HepG2 (cell line): ENCODE measurements around the gene SELENOW. TPM values are rescaled to one million over a fixed set of nuclear protein-coding genes. Genes with fewer than 3 reads are reported as not detected.

Source experiments
- CC2D1A ChIP-seq: sonication (generic); formaldehyde crosslinking; IDR thresholded peaks from 2 replicates; pipeline ENCODE4 v1.8.1; 2023; ENCODE audit warnings: mild to moderate bottlenecking, missing genetic modification reagents
- FOXO4 ChIP-seq: sonication (generic); formaldehyde crosslinking; conservative IDR thresholded peaks from 2 replicates; pipeline ENCODE4 v1.8.1; 2023; ENCODE audit warnings: missing genetic modification reagents
- IRF9 ChIP-seq: sonication (generic); formaldehyde crosslinking; IDR thresholded peaks from 2 replicates; pipeline ENCODE4 v1.8.0; 2022; ENCODE audit warnings: missing genetic modification reagents, mild to moderate bottlenecking, borderline replicate concordance
- KLF13 ChIP-seq: sonication (generic); formaldehyde crosslinking; IDR thresholded peaks from 2 replicates; pipeline ENCODE4 v1.4.0; 2020; ENCODE audit warnings: mild to moderate bottlenecking, missing genetic modification reagents
- MXD4 ChIP-seq: IDR thresholded peaks from 2 replicates; pipeline ENCODE4 v1.6.1; 2016; ENCODE audit warnings: mild to moderate bottlenecking, missing biosample characterization, missing genetic modification reagents
- NFE2 ChIP-seq: sonication (generic); formaldehyde crosslinking; IDR thresholded peaks from 2 replicates; pipeline ENCODE4 v1.4.0; 2020; ENCODE audit warnings: missing genetic modification reagents
- RFX1 ChIP-seq: fragments of 450-650 bp; IDR thresholded peaks from 2 replicates; pipeline ENCODE4 v1.6.1; 2017
- RNF219 ChIP-seq: sonication (generic); formaldehyde crosslinking; IDR thresholded peaks from 2 replicates; pipeline ENCODE4 v1.5.0; 2020; ENCODE audit warnings: mild to moderate bottlenecking, missing genetic modification reagents
- SMAD9 ChIP-seq: sonication (generic); formaldehyde crosslinking; IDR thresholded peaks from 2 replicates; pipeline ENCODE4 v1.5.1; 2020; ENCODE audit warnings: mild to moderate bottlenecking, missing genetic modification reagents
- SMARCC2 ChIP-seq: fragments of 450-650 bp; IDR thresholded peaks from 2 replicates; pipeline ENCODE4 v1.6.1; 2017; ENCODE audit warnings: antibody characterized with exemption, mild to moderate bottlenecking
- SNAPC5 ChIP-seq: sonication (generic); formaldehyde crosslinking; IDR thresholded peaks from 2 replicates; pipeline ENCODE4 v1.8.1; 2023; ENCODE audit warnings: mild to moderate bottlenecking, missing genetic modification reagents, borderline replicate concordance
- STAT5B ChIP-seq: sonication (generic); formaldehyde crosslinking; IDR thresholded peaks from 2 replicates; pipeline ENCODE4 v1.4.0; 2020; ENCODE audit warnings: missing genetic modification reagents
- TFAP4 ChIP-seq: sonication (generic); IDR thresholded peaks from 2 replicates; pipeline ENCODE4 v1.6.1; 2016; ENCODE audit warnings: low read depth, borderline replicate concordance
- ZBTB21 ChIP-seq: sonication (generic); formaldehyde crosslinking; IDR thresholded peaks from 2 replicates; pipeline ENCODE4 v1.4.0; 2020; ENCODE audit warnings: missing genetic modification reagents
- ZFP37 ChIP-seq: sonication (generic); formaldehyde crosslinking; IDR thresholded peaks from 2 replicates; pipeline ENCODE4 v1.4.0; 2020; ENCODE audit warnings: missing genetic modification reagents, borderline replicate concordance
- ZNF563 ChIP-seq: sonication (generic); formaldehyde crosslinking; IDR thresholded peaks from 2 replicates; pipeline ENCODE4 v1.8.0; 2022; ENCODE audit warnings: mild to moderate bottlenecking, moderate library complexity, missing genetic modification reagents
- polyA plus RNA-seq, 8 experiments: library from polyadenylated mRNA; depleted of rRNA in 3 of 8; stranded (reverse) in 7 of 8; unstranded in 1 of 8; fragments of >200 nt; fragmentation: Illumina TruSeq in 4 of 8; extraction: Trizol in 4 of 8; gene quantifications; 2 replicates each; pipeline versions ENCODE4 v1.2.1 to v1.2.3, GENCODE V29; 2011 to 2016; ENCODE audit warnings: low read depth in 4 of 8, missing spikeins in 1 of 8, mixed read lengths in 1 of 8; ENCODE audit not compliant: insufficient read depth in 1 of 8
- total RNA-seq, 5 experiments: library from RNA; depleted of rRNA; stranded (reverse); fragments of >200 nt; fragmentation: Illumina TruSeq; extraction: Trizol; gene quantifications; 2 replicates each; pipeline ENCODE4 v1.2.3, GENCODE V29; 2016; ENCODE audit warnings: low read depth in 1 of 5
- TF ChIP-seq, protein P1 (sequence below): sonication (generic); formaldehyde crosslinking; IDR thresholded peaks from 2 replicates; pipeline ENCODE4 v1.4.0; 2020; ENCODE audit warnings: missing genetic modification reagents
- TF ChIP-seq, protein P2 (sequence below): sonication (generic); formaldehyde crosslinking; IDR thresholded peaks from 2 replicates; pipeline ENCODE4 v1.8.1; 2022; ENCODE audit warnings: mild to moderate bottlenecking, missing genetic modification reagents

The SELENOW gene
- total and polyA plus RNA-seq, 2 of the 13 experiments (the other 11 are each of a cell fraction or from before 2014, with no cell fraction given): 50.3 to 64.7 TPM

DNA sequence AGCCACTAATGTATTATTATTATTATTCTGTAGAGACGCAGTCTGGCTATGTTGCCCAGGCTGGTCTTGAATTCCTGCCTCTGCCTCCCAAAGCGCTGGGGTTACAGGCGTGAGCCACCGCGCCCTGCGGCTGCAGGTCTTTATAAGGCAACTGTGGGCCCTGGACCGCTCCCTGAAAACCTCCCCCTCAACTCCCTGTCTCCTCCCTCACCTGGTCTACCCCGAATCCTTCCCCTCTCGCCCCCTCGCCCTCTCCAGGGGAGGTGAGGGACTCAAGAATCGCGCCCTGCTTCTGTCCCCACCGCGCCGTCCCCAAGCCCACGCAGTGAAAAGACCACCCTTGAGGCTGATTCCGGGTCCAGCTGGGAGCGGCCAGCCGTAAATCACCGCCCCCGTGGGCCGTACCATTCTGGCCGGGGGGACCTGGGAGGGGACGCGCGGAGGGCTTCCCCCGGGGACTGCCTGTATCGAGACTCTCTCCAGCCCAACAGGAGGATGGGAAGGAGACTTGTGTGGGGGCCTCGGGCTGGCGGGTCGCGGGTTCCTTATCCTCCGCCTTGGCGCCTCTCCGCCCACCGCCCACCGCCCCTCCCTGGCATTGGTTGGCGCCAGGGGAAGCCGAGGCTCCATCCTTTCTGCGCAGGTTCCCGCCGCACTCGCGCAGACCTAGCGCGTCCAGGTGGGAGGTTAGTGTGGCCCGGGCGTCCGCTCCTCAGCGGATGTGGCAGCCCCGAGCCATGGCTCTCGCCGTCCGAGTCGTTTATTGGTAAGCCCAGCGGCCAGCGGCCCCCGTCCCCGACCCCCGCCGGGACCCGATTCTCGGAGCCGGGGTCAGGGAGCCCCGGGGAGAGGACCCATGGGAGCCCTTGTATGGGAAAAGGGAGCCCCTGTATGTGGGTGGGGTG is at the start of gene SELENOW (continued):
- TF ChIP-seq IRF9 (CRISPR knock-in tag) (no peak), ZFP37 (CRISPR knock-in tag) (0 out of 2 replicates have a peak, but pooled peaks have one; percentile 60), SNAPC5 (CRISPR knock-in tag) (no peak), ZBTB21 (CRISPR knock-in tag) (no peak), FOXO4 (CRISPR knock-in tag) (no peak), MXD4 (CRISPR knock-in tag) (0 out of 2 replicates have a peak, but pooled peaks have one; percentile 39), NFE2 (CRISPR knock-in tag) (no peak), RFX1 (no peak), TFAP4 (peak; percentile 90), KLF13 (CRISPR knock-in tag) (no peak), STAT5B (CRISPR knock-in tag) (no peak), ZNF563 (CRISPR knock-in tag) (peak; percentile 72), SMAD9 (CRISPR knock-in tag) (peak; percentile 37; the same call in 1 of the 2 replicates), CC2D1A (CRISPR knock-in tag) (no peak), SMARCC2 (no peak), RNF219 (CRISPR knock-in tag) (0 out of 2 replicates have a peak, but pooled peaks have one; percentile 32)
- TF ChIP-seq, protein P1, sequence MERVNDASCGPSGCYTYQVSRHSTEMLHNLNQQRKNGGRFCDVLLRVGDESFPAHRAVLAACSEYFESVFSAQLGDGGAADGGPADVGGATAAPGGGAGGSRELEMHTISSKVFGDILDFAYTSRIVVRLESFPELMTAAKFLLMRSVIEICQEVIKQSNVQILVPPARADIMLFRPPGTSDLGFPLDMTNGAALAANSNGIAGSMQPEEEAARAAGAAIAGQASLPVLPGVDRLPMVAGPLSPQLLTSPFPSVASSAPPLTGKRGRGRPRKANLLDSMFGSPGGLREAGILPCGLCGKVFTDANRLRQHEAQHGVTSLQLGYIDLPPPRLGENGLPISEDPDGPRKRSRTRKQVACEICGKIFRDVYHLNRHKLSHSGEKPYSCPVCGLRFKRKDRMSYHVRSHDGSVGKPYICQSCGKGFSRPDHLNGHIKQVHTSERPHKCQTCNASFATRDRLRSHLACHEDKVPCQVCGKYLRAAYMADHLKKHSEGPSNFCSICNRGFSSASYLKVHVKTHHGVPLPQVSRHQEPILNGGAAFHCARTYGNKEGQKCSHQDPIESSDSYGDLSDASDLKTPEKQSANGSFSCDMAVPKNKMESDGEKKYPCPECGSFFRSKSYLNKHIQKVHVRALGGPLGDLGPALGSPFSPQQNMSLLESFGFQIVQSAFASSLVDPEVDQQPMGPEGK (CRISPR knock-in tag): peak; percentile 49
- TF ChIP-seq, protein P2, sequence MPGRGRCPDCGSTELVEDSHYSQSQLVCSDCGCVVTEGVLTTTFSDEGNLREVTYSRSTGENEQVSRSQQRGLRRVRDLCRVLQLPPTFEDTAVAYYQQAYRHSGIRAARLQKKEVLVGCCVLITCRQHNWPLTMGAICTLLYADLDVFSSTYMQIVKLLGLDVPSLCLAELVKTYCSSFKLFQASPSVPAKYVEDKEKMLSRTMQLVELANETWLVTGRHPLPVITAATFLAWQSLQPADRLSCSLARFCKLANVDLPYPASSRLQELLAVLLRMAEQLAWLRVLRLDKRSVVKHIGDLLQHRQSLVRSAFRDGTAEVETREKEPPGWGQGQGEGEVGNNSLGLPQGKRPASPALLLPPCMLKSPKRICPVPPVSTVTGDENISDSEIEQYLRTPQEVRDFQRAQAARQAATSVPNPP: no peak
